Body of pancreas (tissue), 4 donors: ENCODE results near the gene ARFGAP3. TPM values are rescaled to one million over a fixed set of nuclear protein-coding genes. Genes with fewer than 3 reads are reported as not detected.

Experiments
- ATAC-seq: fragments of 150-250 bp; one replicate; pipeline ENCODE4 v1.9.1; 2016
- DNase-seq, 4 donors: peaks; one replicate each; pipeline ENCODE4 v3.0.0-alpha.2; 2019
- H3K27ac ChIP-seq, 4 donors: fragments of 200-600 bp; sonication (generic); 1 replicate in 3 of 4; 2 replicates in 1 of 4; pipeline versions ENCODE4 v1.5.1 to v1.6.1; 2016 to 2019; ENCODE audit warnings: mild to moderate bottlenecking in 1 of 4, mixed read lengths in 1 of 4, moderate library complexity in 1 of 4
- H3K27me3 ChIP-seq, 2 donors: fragments of 200-600 bp; sonication (generic); one replicate each; pipeline ENCODE4 v1.6.0; 2016; ENCODE audit warnings: mild to moderate bottlenecking in 1 of 2
- H3K36me3 ChIP-seq, 2 donors: fragments of 200-600 bp; sonication (generic); replicated peaks in 1 of 2; 2 replicates each; pipeline ENCODE4 v1.5.1; 2016; ENCODE audit warnings: low read depth in 2 of 2; ENCODE audit not compliant: insufficient read depth in 1 of 2
- H3K4me1 ChIP-seq: fragments of 200-600 bp; sonication (generic); one replicate; pipeline ENCODE4 v1.6.0; 2016
- H3K4me3 ChIP-seq, 2 donors: fragments of 200-600 bp; sonication (generic); 1 replicate in 1 of 2; 2 replicates in 1 of 2; pipeline ENCODE4 v1.5.1; 2016 to 2019
- H3K9me3 ChIP-seq, 3 donors: fragments of 200-600 bp; sonication (generic); 1 replicate in 2 of 3; 2 replicates in 1 of 3; pipeline ENCODE4 v1.5.1; 2016
- CTCF ChIP-seq, 7 experiments: fragments of 450-650 bp in 4 of 7; fragments of 200-600 bp in 3 of 7; sonication (generic) in 3 of 7; IDR thresholded peaks; one replicate each; pipeline ENCODE4 v1.5.1; 2016 to 2019; ENCODE audit warnings: antibody characterized with exemption in 7 of 7
- POLR2A ChIP-seq, 3 donors: fragments of 450-650 bp; IDR thresholded peaks; one replicate each; pipeline ENCODE4 v1.6.1; 2016; ENCODE audit warnings: antibody characterized with exemption in 3 of 3, mild to moderate bottlenecking in 2 of 3
- WGBS, 2 donors: methylation state at CpG; one replicate each; pipeline ENCODE4 v1.1.5; 2017; 5-methylcytosine and 5-hydroxymethylcytosine counted together
- intact Hi-C: fragments of 100-400 bp; cut with DNase I; formaldehyde crosslinking; loops from one replicate; pipeline ENCODE4 v1.15.1; 2023
- total RNA-seq, 2 donors: library from RNA; depleted of rRNA; stranded (reverse); fragments of >200 nt; gene quantifications; one replicate each; pipeline ENCODE4 v1.1.0, GENCODE V29; 2016

The ARFGAP3 gene
- total RNA-seq, 2 donors from 2014 or later, result 64.3 to 73.2 TPM

- Histone ChIP-seq H3K4me3 (no peak overlapping the region), H3K36me3 (peaks cover 0 to 2% of the 10 kb centered on the region in 2 donors), H3K27ac (peak overlapping the region; percentile 94 to 99 (median 96)), H3K4me1 (peaks cover 99% of the 10 kb centered on the region), H3K27me3 (no peaks in the 10 kb centered on the region), H3K9me3 (no peaks in the 10 kb centered on the region)
- ATAC-seq (no peak), DNase-seq (peak in 2 of 4 donors; percentile 55 to 57)
- WGBS, 2 donors, result 67 to 69% methylated on average over 3 of the region's 3 CpGs
- intact Hi-C loops, result no loop called here
- TF ChIP-seq CTCF (IDR thresholded peaks at IDR 0.05) (no peak), POLR2A (IDR thresholded peaks at IDR 0.05) (no peak)
Measured at GRCh38 chr22:42891696-42892095, 34.6 kb upstream of the ARFGAP3 start.

GRCh38 chr22:42891008-42891407 is 33.9 kb upstream of the ARFGAP3 start:
- Histone ChIP-seq H3K27me3 (no peaks in the 10 kb centered on the region), H3K27ac (peak overlapping the region; percentile 94 to 99 (median 96)), H3K4me1 (peaks cover 99% of the 10 kb centered on the region), H3K9me3 (no peaks in the 10 kb centered on the region), H3K36me3 (peaks cover 0 to 2% of the 10 kb centered on the region in 2 donors), H3K4me3 (no peak overlapping the region)
- ATAC-seq, result no peak
- WGBS, 2 donors, result 81 to 86% methylated on average over 12 to 13 of the region's 13 CpGs
- intact Hi-C loops, result no loop called here
- no peak for DNase-seq
- TF ChIP-seq CTCF (IDR thresholded peaks at IDR 0.05) (no peak), POLR2A (IDR thresholded peaks at IDR 0.05) (no peak)

- Histone ChIP-seq H3K36me3 (peaks cover 0 to 2% of the 10 kb centered on the region in 2 donors), H3K27me3 (no peaks in the 10 kb centered on the region), H3K27ac (peak overlapping the region in 3 of 4 donors; percentile 92 to 96 (median 94)), H3K4me1 (peaks cover 99% of the 10 kb centered on the region), H3K4me3 (no peak overlapping the region), H3K9me3 (no peaks in the 10 kb centered on the region)
- TF ChIP-seq POLR2A (IDR thresholded peaks at IDR 0.05) (peak in 1 of 3 donors; percentile 10), CTCF (IDR thresholded peaks at IDR 0.05) (no peak)
- WGBS, 2 donors, result 74 to 83% methylated on average over 4 of the region's 4 CpGs
- ATAC-seq, result no peak
- intact Hi-C loops, result no loop called here
- DNase-seq, result no peak
Measured at GRCh38 chr22:42889304-42889703, 32.2 kb upstream of the ARFGAP3 start.

- TF ChIP-seq CTCF (IDR thresholded peaks at IDR 0.05) (no peak), POLR2A (IDR thresholded peaks at IDR 0.05) (peak in 2 of 3 donors; percentile 36 to 49)
- intact Hi-C loops, result no loop called here
- peak; percentile 80 for ATAC-seq
- Histone ChIP-seq H3K4me1 (peaks cover 99% of the 10 kb centered on the region), H3K9me3 (no peaks in the 10 kb centered on the region), H3K36me3 (peaks cover 0 to 6% of the 10 kb centered on the region in 2 donors), H3K27ac (peak overlapping the region; percentile 92 to 96 (median 94)), H3K27me3 (no peaks in the 10 kb centered on the region), H3K4me3 (no peak overlapping the region)
- DNase-seq, result peak; percentile 79 to 91 (median 90)
- WGBS, 2 donors, result 29 to 31% methylated on average over 13 to 14 of the region's 14 CpGs
Measured at GRCh38 chr22:42887523-42888507, 30.7 kb upstream of the ARFGAP3 start.
